ENCODE data around the gene FPR2. TPM values are rescaled to one million over a fixed set of nuclear protein-coding genes. Genes with fewer than 3 reads are reported as not detected.

FPR2 gene
- total and polyA plus RNA-seq, 10 of the 15 experiments (the other 5 are each of a cell fraction or from before 2014, with no cell fraction given): not detected

DNA sequence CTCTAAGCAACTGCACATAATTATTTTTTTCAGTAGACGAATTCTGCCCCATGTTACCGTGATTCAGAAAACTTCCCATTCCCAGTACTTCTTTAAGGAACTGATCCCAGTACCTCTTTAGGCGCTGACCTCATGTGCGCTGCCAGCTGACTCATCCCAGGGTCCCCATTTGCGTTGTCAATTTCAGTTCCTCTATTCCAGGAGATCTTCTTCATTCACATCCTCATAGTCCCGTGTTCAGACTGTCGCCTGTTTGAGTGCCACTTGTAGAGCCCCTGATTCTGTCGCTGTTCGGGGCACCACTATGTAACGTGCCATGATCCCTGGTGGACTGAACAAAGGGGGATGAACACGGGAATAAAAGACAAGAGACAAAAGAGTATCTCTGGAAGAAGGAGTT is 50.4 kb downstream of the FPR2 start:
- no peaks in the 10 kb centered on the region for H3K36me3 ChIP-seq (ENCODE audit: control insufficient read depth in 2 of 2, insufficient read depth in 2 of 2, low read length in 1 of 2)
- no peaks in the 10 kb centered on the region for H3K4me1 ChIP-seq (ENCODE audit: control insufficient read depth, insufficient read depth, low read length)
- DNase-seq (ENCODE audit: low read depth, low spot score) (no peak), ATAC-seq (no peak), FAIRE-seq (no peak)
- H3K27me3 ChIP-seq (replicated peaks in 1 of 2; ENCODE audit: control insufficient read depth in 2 of 2, insufficient read depth in 2 of 2, low read length in 1 of 2): no peaks in the 10 kb centered on the region
- ChIA-PET CTCF (no interaction called here), SMC1A (ENCODE audit: uncharacterized antibody, unreplicated experiment) (no interaction called here), RAD21 (ENCODE audit: unreplicated experiment) (no interaction called here), POLR2A (no interaction called here)
- H3K27ac ChIP-seq (ENCODE audit: control insufficient read depth, insufficient read depth): no peak overlapping the region
- H4K20me1 ChIP-seq (ENCODE audit: control insufficient read depth, insufficient read depth): no peaks in the 10 kb centered on the region
- H3K4me3 ChIP-seq: no peak overlapping the region
- WGBS (ENCODE audit: insufficient coverage, insufficient replicate concordance, low lambda C conversion rate, missing lambda C conversion rate): 41% methylated on average over 11 of the region's 11 CpGs
- BruUV-seq (replicated peaks): no TSS peak
- no peaks in the 10 kb centered on the region for H3K79me2 ChIP-seq (ENCODE audit: control insufficient read depth, insufficient read depth, low read length)
- no peak overlapping the region for H3K4me2 ChIP-seq (ENCODE audit: control insufficient read depth, insufficient read depth)
- intact Hi-C loops (cut with micrococcal nuclease; ENCODE audit: unreplicated experiment) (no loop called here), in situ Hi-C loops (cut with MboI) (no loop called here)
- H3K9ac ChIP-seq (ENCODE audit: control insufficient read depth, insufficient read depth, low read length): no peak overlapping the region
- no peak overlapping the region for H2AFZ ChIP-seq (ENCODE audit: control insufficient read depth, low read depth, low read length)
- no peaks in the 10 kb centered on the region; the same call in 1 of the 3 replicates for H3K9me3 ChIP-seq (replicated peaks; ENCODE audit: control insufficient read depth, insufficient read depth, low read length)
- TF ChIP-seq TBL1XR1 (IDR thresholded peaks at IDR 0.05; ENCODE audit: low read depth, low read length) (no peak), JUNB (IDR thresholded peaks at IDR 0.05) (peak; percentile 31; the same call in 1 of the 2 replicates), IKZF1 (conservative IDR thresholded peaks at IDR 0.05) (peak; percentile 45), SUZ12 (IDR thresholded peaks at IDR 0.05; ENCODE audit: unreplicated experiment) (no peak), ESRRA (IDR thresholded peaks at IDR 0.05; ENCODE audit: low read length) (no peak), NFYA (IDR thresholded peaks at IDR 0.05; ENCODE audit: borderline replicate concordance, low read depth, low read length) (no peak)

DNA sequence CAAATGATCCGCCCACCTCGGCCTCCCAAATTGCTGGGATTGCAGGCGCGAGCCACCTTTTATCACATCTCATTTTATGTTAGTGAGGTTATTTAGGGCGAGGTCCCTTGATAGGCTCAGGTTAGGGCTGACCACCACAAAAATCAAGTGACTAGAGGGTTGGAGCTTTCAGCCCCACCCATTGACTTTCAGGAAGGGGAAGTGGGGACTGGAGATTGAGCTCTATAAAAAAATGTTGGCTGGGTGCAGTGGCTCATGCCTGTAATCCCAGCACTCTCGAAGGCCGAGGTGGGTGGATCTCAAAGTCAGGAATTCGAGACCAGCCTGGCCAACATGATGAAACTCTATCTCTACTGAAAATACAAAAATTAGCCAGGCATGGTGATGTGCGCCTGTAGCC is 54.1 kb downstream of the FPR2 start:
- 65% methylated on average over 9 of the region's 9 CpGs for WGBS (ENCODE audit: insufficient coverage, insufficient replicate concordance, low lambda C conversion rate, missing lambda C conversion rate)
- ATAC-seq: no peak
- Histone ChIP-seq H3K27me3 (replicated peaks in 1 of 2; ENCODE audit: control insufficient read depth in 2 of 2, insufficient read depth in 2 of 2, low read length in 1 of 2) (no peaks in the 10 kb centered on the region), H3K36me3 (ENCODE audit: control insufficient read depth in 2 of 2, insufficient read depth in 2 of 2, low read length in 1 of 2) (no peaks in the 10 kb centered on the region), H3K9me3 (replicated peaks; ENCODE audit: control insufficient read depth, insufficient read depth, low read length) (no peaks in the 10 kb centered on the region; the same call in 2 of the 3 replicates), H3K4me1 (ENCODE audit: control insufficient read depth, insufficient read depth, low read length) (no peaks in the 10 kb centered on the region), H3K9ac (ENCODE audit: control insufficient read depth, insufficient read depth, low read length) (no peak overlapping the region), H3K4me3 (no peak overlapping the region), H4K20me1 (ENCODE audit: control insufficient read depth, insufficient read depth) (no peaks in the 10 kb centered on the region), H3K79me2 (ENCODE audit: control insufficient read depth, insufficient read depth, low read length) (no peaks in the 10 kb centered on the region), H3K4me2 (ENCODE audit: control insufficient read depth, insufficient read depth) (no peak overlapping the region), H2AFZ (ENCODE audit: control insufficient read depth, low read depth, low read length) (no peak overlapping the region), H3K27ac (ENCODE audit: control insufficient read depth, insufficient read depth) (no peak overlapping the region)
- ChIA-PET CTCF (no interaction called here), RAD21 (ENCODE audit: unreplicated experiment) (no interaction called here), SMC1A (ENCODE audit: uncharacterized antibody, unreplicated experiment) (no interaction called here), POLR2A (no interaction called here)
- intact Hi-C loops (cut with micrococcal nuclease; ENCODE audit: unreplicated experiment): no loop called here
- in situ Hi-C loops (cut with MboI): no loop called here
- FAIRE-seq: no peak
- no TSS peak for BruUV-seq (replicated peaks)
- TF ChIP-seq SMC3 (IDR thresholded peaks at IDR 0.05; ENCODE audit: borderline replicate concordance, low read length): no peak
- no peak for TF ChIP-seq BACH1 (IDR thresholded peaks at IDR 0.05; ENCODE audit: borderline replicate concordance)
- TF ChIP-seq TCF7 (IDR thresholded peaks at IDR 0.05; ENCODE audit: borderline replicate concordance): no peak
- no peak for TF ChIP-seq RUNX3 (IDR thresholded peaks at IDR 0.05; ENCODE audit: low read length)
- TF ChIP-seq SUZ12 (IDR thresholded peaks at IDR 0.05; ENCODE audit: unreplicated experiment): no peak
- no peak for TF ChIP-seq ZBED1 (IDR thresholded peaks at IDR 0.05; ENCODE audit: borderline replicate concordance)
- no peak for TF ChIP-seq NFIC (IDR thresholded peaks at IDR 0.05; ENCODE audit: low read depth, low read length)
- no peak for TF ChIP-seq KLF5 (IDR thresholded peaks at IDR 0.05; ENCODE audit: partially characterized antibody)
- DNase-seq (ENCODE audit: low read depth, low spot score): no peak

Data from GM12878 (cell line).